ENCODE measurements around the gene DNAJC5G.
"Not testable (repeated sequence)": the region's sequence is repeated elsewhere in the genome, so short reads cannot be mapped to it uniquely, and the experiment has no call there.

Gene DNAJC5G

GRCh38 chr2:27270131-27270530 lies 5.1 kb upstream of the DNAJC5G start:
- peaks cover 30% of the 10 kb centered on the region for H3K27me3 ChIP-seq (ENCODE audit: insufficient read depth, low read length)

GRCh38 chr2:27270670-27271069 lies 4.6 kb upstream of the DNAJC5G start:
- H3K9me3 ChIP-seq (ENCODE audit: insufficient read depth, low read depth, low read length) = no peaks in the 10 kb centered on the region
- no peak overlapping the region for H3K27ac ChIP-seq (ENCODE audit: low read length)
- no peak overlapping the region for H3K4me3 ChIP-seq (ENCODE audit: low read length)
- no peak overlapping the region for H3K9ac ChIP-seq (ENCODE audit: low read depth, low read length)
- no peaks in the 10 kb centered on the region for H3K36me3 ChIP-seq (ENCODE audit: insufficient read depth, low read depth, low read length)
- H3K4me1 ChIP-seq (ENCODE audit: insufficient read depth, low read length) = no peaks in the 10 kb centered on the region; the same call in 1 of the 2 replicates
- H3K27me3 ChIP-seq (ENCODE audit: insufficient read depth, low read length) = peaks cover 24% of the 10 kb centered on the region

More at GRCh38 chr2:27270131-27270530, 5.1 kb upstream of the DNAJC5G start:
- H3K27ac ChIP-seq (ENCODE audit: low read length) = no peak overlapping the region
- no peak overlapping the region for H3K4me3 ChIP-seq (ENCODE audit: low read length)
- H3K9me3 ChIP-seq (ENCODE audit: insufficient read depth, low read depth, low read length) = no peaks in the 10 kb centered on the region
- no peak overlapping the region for H3K9ac ChIP-seq (ENCODE audit: low read depth, low read length)
- H3K4me1 ChIP-seq (ENCODE audit: insufficient read depth, low read length) = no peaks in the 10 kb centered on the region; the same call in 1 of the 2 replicates
- no peaks in the 10 kb centered on the region for H3K36me3 ChIP-seq (ENCODE audit: insufficient read depth, low read depth, low read length)

DNA sequence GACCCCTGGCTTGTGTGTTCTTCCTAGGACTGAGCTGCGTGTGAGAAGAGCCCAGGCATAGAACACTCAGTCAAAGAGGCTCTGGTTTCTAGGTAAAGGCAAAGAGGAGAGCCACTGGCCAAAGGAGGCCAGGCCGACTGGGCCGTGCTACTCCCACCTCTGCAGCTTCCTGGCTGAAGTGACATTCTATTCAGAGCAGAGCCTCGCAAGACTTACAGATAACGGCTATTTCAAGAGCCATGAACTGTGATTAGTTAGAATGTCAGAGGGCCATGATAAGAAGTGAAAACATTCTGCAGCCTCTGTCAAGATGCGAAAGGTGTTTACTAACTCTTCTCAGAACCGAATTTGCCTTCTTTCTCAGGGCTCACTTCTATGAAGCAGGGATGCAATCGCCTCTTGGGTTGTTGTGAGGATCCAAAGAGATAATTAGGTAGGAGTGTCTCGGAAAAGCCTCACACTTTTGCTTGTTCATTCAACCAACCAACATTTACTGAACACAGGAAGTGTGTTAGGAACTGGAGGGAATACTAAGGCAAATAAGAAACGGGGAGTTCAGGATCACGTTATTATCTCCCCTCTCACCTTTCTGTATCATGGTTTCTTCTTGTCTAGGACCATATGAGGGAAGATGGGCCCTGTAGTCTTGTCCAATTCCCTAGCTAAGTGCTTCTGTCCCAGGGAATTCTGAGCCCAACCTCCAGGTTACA lies 3.4 kb upstream of the DNAJC5G start:
- Histone ChIP-seq H3K27me3 (ENCODE audit: insufficient read depth, low read length) (peaks cover 14% of the 10 kb centered on the region), H3K4me3 (ENCODE audit: low read length) (no peak overlapping the region), H3K27ac (ENCODE audit: low read length) (no peak overlapping the region), H3K9me3 (ENCODE audit: insufficient read depth, low read depth, low read length) (no peaks in the 10 kb centered on the region), H3K4me1 (ENCODE audit: insufficient read depth, low read length) (no peaks in the 10 kb centered on the region), H3K9ac (ENCODE audit: low read depth, low read length) (no peak overlapping the region), H3K36me3 (ENCODE audit: insufficient read depth, low read depth, low read length) (no peaks in the 10 kb centered on the region)

- not testable (repeated sequence) for H3K9me3 ChIP-seq (ENCODE audit: insufficient read depth, low read depth, low read length); H3K4me1 ChIP-seq (ENCODE audit: insufficient read depth, low read length); H3K27ac ChIP-seq (ENCODE audit: low read length); H3K36me3 ChIP-seq (ENCODE audit: insufficient read depth, low read depth, low read length); H3K4me3 ChIP-seq (ENCODE audit: low read length); H3K27me3 ChIP-seq (ENCODE audit: insufficient read depth, low read length); H3K9ac ChIP-seq (ENCODE audit: low read depth, low read length)
Measured at GRCh38 chr2:27272537-27273522, 2.4 kb upstream of the DNAJC5G start.

DNA sequence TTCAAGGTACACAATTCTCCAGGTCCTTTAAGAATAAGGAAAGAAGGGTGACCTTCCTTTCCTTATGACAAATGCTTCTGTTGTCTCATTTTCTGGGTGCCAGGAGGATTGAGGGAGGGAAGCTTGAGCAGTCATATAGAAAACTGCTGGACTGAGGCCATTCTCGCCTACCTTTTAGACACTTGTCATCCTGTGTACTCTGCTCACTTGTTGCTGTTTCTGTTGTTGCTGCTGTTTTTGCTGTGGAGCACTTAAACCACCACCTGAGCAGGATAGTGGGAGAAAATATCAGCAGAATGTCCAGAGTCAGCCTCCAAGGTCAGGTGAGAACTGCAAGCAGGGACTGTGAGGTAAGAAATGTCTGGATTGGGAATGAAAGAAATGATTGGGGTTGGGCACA lies 2.8 kb downstream of the DNAJC5G start:
- Histone ChIP-seq H3K9ac (ENCODE audit: low read depth, low read length) (no peak overlapping the region), H3K9me3 (ENCODE audit: insufficient read depth, low read depth, low read length) (no peaks in the 10 kb centered on the region), H3K27me3 (ENCODE audit: insufficient read depth, low read length) (peaks cover 25% of the 10 kb centered on the region), H3K36me3 (ENCODE audit: insufficient read depth, low read depth, low read length) (no peaks in the 10 kb centered on the region), H3K27ac (ENCODE audit: low read length) (no peak overlapping the region), H3K4me1 (ENCODE audit: insufficient read depth, low read length) (peaks cover 7% of the 10 kb centered on the region; the same call in 1 of the 2 replicates), H3K4me3 (ENCODE audit: low read length) (no peak overlapping the region)

GRCh38 chr2:27280826-27281225 lies 5.6 kb downstream of the DNAJC5G start:
- H3K27ac ChIP-seq (ENCODE audit: low read length) = no peak overlapping the region
- H3K27me3 ChIP-seq (ENCODE audit: insufficient read depth, low read length) = peaks cover 25% of the 10 kb centered on the region
- no peaks in the 10 kb centered on the region for H3K36me3 ChIP-seq (ENCODE audit: insufficient read depth, low read depth, low read length)
- H3K9ac ChIP-seq (ENCODE audit: low read depth, low read length) = no peak overlapping the region
- no peaks in the 10 kb centered on the region for H3K9me3 ChIP-seq (ENCODE audit: insufficient read depth, low read depth, low read length)
- no peak overlapping the region for H3K4me3 ChIP-seq (ENCODE audit: low read length)
- peaks cover 11% of the 10 kb centered on the region; the same call in 1 of the 2 replicates for H3K4me1 ChIP-seq (ENCODE audit: insufficient read depth, low read length)

GRCh38 chr2:27281442-27281841 lies 6.2 kb downstream of the DNAJC5G start:
- H3K4me3 ChIP-seq (ENCODE audit: low read length) = no peak overlapping the region
- peaks cover 11% of the 10 kb centered on the region; the same call in 1 of the 2 replicates for H3K4me1 ChIP-seq (ENCODE audit: insufficient read depth, low read length)
- no peaks in the 10 kb centered on the region for H3K36me3 ChIP-seq (ENCODE audit: insufficient read depth, low read depth, low read length)
- peaks cover 25% of the 10 kb centered on the region for H3K27me3 ChIP-seq (ENCODE audit: insufficient read depth, low read length)
- H3K9me3 ChIP-seq (ENCODE audit: insufficient read depth, low read depth, low read length) = no peaks in the 10 kb centered on the region
- H3K27ac ChIP-seq (ENCODE audit: low read length) = no peak overlapping the region
- H3K9ac ChIP-seq (ENCODE audit: low read depth, low read length) = no peak overlapping the region

GRCh38 chr2:27281855-27282559 lies 6.8 kb downstream of the DNAJC5G start, which contains the start of gene TRIM54:
Gene TRIM54, plus strand, starts transcription at chr2:27282429. Its CDS starts 303 bp downstream, at chr2:27282732.
- H3K4me1 ChIP-seq (ENCODE audit: insufficient read depth, low read length) = peaks cover 11% of the 10 kb centered on the region; the same call in 1 of the 2 replicates
- H3K9ac ChIP-seq (ENCODE audit: low read depth, low read length) = peak within 1 kb of the TSS; percentile 52; the same call in 1 of the 2 replicates

GRCh38 chr2:27282892-27283291 lies 7.7 kb downstream of the DNAJC5G start:
- peak overlapping the region; percentile 55; the same call in 1 of the 2 replicates for H3K4me3 ChIP-seq (ENCODE audit: low read length)
- peaks cover 22% of the 10 kb centered on the region for H3K27me3 ChIP-seq (ENCODE audit: insufficient read depth, low read length)
- no peaks in the 10 kb centered on the region for H3K36me3 ChIP-seq (ENCODE audit: insufficient read depth, low read depth, low read length)
- peaks cover 11% of the 10 kb centered on the region; the same call in 1 of the 2 replicates for H3K4me1 ChIP-seq (ENCODE audit: insufficient read depth, low read length)
- H3K9ac ChIP-seq (ENCODE audit: low read depth, low read length) = peak overlapping the region; percentile 52; the same call in 1 of the 2 replicates
- H3K9me3 ChIP-seq (ENCODE audit: insufficient read depth, low read depth, low read length) = no peaks in the 10 kb centered on the region
- H3K27ac ChIP-seq (ENCODE audit: low read length) = peak overlapping the region; percentile 15

More at GRCh38 chr2:27281855-27282559, 6.8 kb downstream of the DNAJC5G start, which contains the start of gene TRIM54:
- Histone ChIP-seq H3K36me3 (ENCODE audit: insufficient read depth, low read depth, low read length) (no peaks in the 10 kb centered on the region), H3K27ac (ENCODE audit: low read length) (peak within 1 kb of the TSS; percentile 15), H3K4me3 (ENCODE audit: low read length) (peak within 1 kb of the TSS; percentile 55; the same call in 1 of the 2 replicates), H3K9me3 (ENCODE audit: insufficient read depth, low read depth, low read length) (no peaks in the 10 kb centered on the region), H3K27me3 (ENCODE audit: insufficient read depth, low read length) (peaks cover 25% of the 10 kb centered on the region)

DNA sequence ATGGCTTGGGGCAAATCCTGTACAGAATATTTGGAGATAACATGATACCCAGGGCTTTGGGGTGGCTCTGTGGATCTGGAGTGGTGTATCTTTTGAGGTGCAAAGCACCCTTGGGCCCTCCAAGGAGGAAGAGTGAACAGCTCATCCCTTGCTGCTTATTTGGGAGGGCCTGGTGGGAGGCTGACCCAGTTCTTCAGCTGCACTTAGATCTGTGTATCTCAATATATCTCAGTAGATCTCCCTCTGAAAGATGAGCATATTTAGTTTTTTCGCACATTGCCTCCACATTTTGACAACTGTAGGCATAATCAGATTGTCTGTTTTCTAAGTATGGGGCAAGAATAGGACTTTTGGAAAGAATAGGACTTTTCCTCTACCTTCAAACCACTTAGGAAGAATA lies 9.8 kb downstream of the DNAJC5G start:
- Histone ChIP-seq H3K36me3 (ENCODE audit: insufficient read depth, low read depth, low read length) (no peaks in the 10 kb centered on the region), H3K9me3 (ENCODE audit: insufficient read depth, low read depth, low read length) (no peaks in the 10 kb centered on the region), H3K9ac (ENCODE audit: low read depth, low read length) (no peak overlapping the region), H3K4me3 (ENCODE audit: low read length) (no peak overlapping the region), H3K27ac (ENCODE audit: low read length) (no peak overlapping the region), H3K4me1 (ENCODE audit: insufficient read depth, low read length) (peaks cover 11% of the 10 kb centered on the region; the same call in 1 of the 2 replicates), H3K27me3 (ENCODE audit: insufficient read depth, low read length) (peaks cover 22% of the 10 kb centered on the region)

GRCh38 chr2:27285481-27285880 lies 10.2 kb downstream of the DNAJC5G start:
- Histone ChIP-seq H3K9ac (ENCODE audit: low read depth, low read length) (no peak overlapping the region), H3K27me3 (ENCODE audit: insufficient read depth, low read length) (peaks cover 22% of the 10 kb centered on the region), H3K9me3 (ENCODE audit: insufficient read depth, low read depth, low read length) (no peaks in the 10 kb centered on the region), H3K27ac (ENCODE audit: low read length) (no peak overlapping the region), H3K4me3 (ENCODE audit: low read length) (no peak overlapping the region), H3K4me1 (ENCODE audit: insufficient read depth, low read length) (peaks cover 8% of the 10 kb centered on the region; the same call in 1 of the 2 replicates), H3K36me3 (ENCODE audit: insufficient read depth, low read depth, low read length) (no peaks in the 10 kb centered on the region)
